HepG2 (cell line): ENCODE results near the gene KDM3B. TPM values are rescaled to one million over a fixed set of nuclear protein-coding genes. Genes with fewer than 3 reads are reported as not detected.

Experiments used
- ATF1 ChIP-seq: IDR thresholded peaks from 2 replicates; pipeline ENCODE4 v1.6.1; 2016; ENCODE audit warnings: mild to moderate bottlenecking, control low read depth
- HDAC2 ChIP-seq: sonication (generic); formaldehyde crosslinking; IDR thresholded peaks from 2 replicates; pipeline ENCODE4 v1.4.0; 2020; ENCODE audit warnings: missing genetic modification reagents
- KDM4B ChIP-seq: sonication (generic); formaldehyde crosslinking; IDR thresholded peaks from 2 replicates; pipeline ENCODE4 v1.4.0; 2020; ENCODE audit warnings: missing genetic modification reagents
- MAFG ChIP-seq: sonication (generic); formaldehyde crosslinking; IDR thresholded peaks from 2 replicates; pipeline ENCODE4 v1.5.1; 2020; ENCODE audit warnings: mild to moderate bottlenecking, missing genetic modification reagents
- MTA3 ChIP-seq: sonication (generic); formaldehyde crosslinking; IDR thresholded peaks from 2 replicates; pipeline ENCODE4 v1.4.0; 2020; ENCODE audit warnings: missing genetic modification reagents
- NCOA2 ChIP-seq: sonication (generic); formaldehyde crosslinking; IDR thresholded peaks from 2 replicates; pipeline ENCODE4 v1.8.0; 2022; ENCODE audit warnings: inconsistent platforms
- ONECUT2 ChIP-seq: sonication (generic); formaldehyde crosslinking; IDR thresholded peaks from 2 replicates; pipeline ENCODE4 v1.4.0; 2020; ENCODE audit warnings: missing genetic modification reagents
- REL ChIP-seq: sonication (generic); formaldehyde crosslinking; conservative IDR thresholded peaks from 2 replicates; pipeline ENCODE4 v1.8.0; 2022; ENCODE audit warnings: mild to moderate bottlenecking, missing genetic modification reagents, moderate library complexity
- ZNF121 ChIP-seq: sonication (generic); formaldehyde crosslinking; IDR thresholded peaks from 2 replicates; pipeline ENCODE4 v1.5.0; 2020; ENCODE audit warnings: mild to moderate bottlenecking, missing genetic modification reagents
- ZNF260 ChIP-seq: sonication (generic); formaldehyde crosslinking; IDR thresholded peaks from 2 replicates; pipeline ENCODE4 v1.4.0; 2020; ENCODE audit warnings: missing genetic modification reagents, low read depth, mild to moderate bottlenecking, borderline replicate concordance
- ZNF430 ChIP-seq: sonication (generic); formaldehyde crosslinking; IDR thresholded peaks from 2 replicates; pipeline ENCODE4 v1.9.0; 2021; ENCODE audit warnings: mild to moderate bottlenecking, missing genetic modification reagents
- ZNF547 ChIP-seq: sonication (generic); formaldehyde crosslinking; IDR thresholded peaks from 2 replicates; pipeline ENCODE4 v1.5.1; 2020; ENCODE audit warnings: mild to moderate bottlenecking, missing genetic modification reagents
- ZNF550 ChIP-seq: sonication (generic); formaldehyde crosslinking; IDR thresholded peaks from 2 replicates; pipeline ENCODE4 v1.4.0; 2020; ENCODE audit warnings: mild to moderate bottlenecking, missing genetic modification reagents, borderline replicate concordance
- polyA plus RNA-seq, 8 experiments: library from polyadenylated mRNA; depleted of rRNA in 3 of 8; stranded (reverse) in 7 of 8; unstranded in 1 of 8; fragments of >200 nt; fragmentation: Illumina TruSeq in 4 of 8; extraction: Trizol in 4 of 8; gene quantifications; 2 replicates each; pipeline versions ENCODE4 v1.2.1 to v1.2.3, GENCODE V29; 2011 to 2016; ENCODE audit warnings: low read depth in 4 of 8, missing spikeins in 1 of 8, mixed read lengths in 1 of 8; ENCODE audit not compliant: insufficient read depth in 1 of 8
- total RNA-seq, 5 experiments: library from RNA; depleted of rRNA; stranded (reverse); fragments of >200 nt; fragmentation: Illumina TruSeq; extraction: Trizol; gene quantifications; 2 replicates each; pipeline ENCODE4 v1.2.3, GENCODE V29; 2016; ENCODE audit warnings: low read depth in 1 of 5
- TF ChIP-seq, protein P1 (sequence below), 2 experiments: sonication (generic) in 1 of 2; formaldehyde crosslinking in 1 of 2; IDR thresholded peaks; 2 replicates each; pipeline versions ENCODE4 v1.4.0 to v1.6.1; 2018 to 2020; ENCODE audit warnings: missing genetic modification reagents in 2 of 2, borderline replicate concordance in 1 of 2, low read depth in 1 of 2, mild to moderate bottlenecking in 1 of 2, missing biosample characterization in 1 of 2
- TF ChIP-seq, protein P2 (sequence below): conservative IDR thresholded peaks from 2 replicates; pipeline ENCODE4 v1.6.1; 2018; ENCODE audit warnings: missing genetic modification reagents
- TF ChIP-seq, protein P3 (sequence below): sonication (generic); formaldehyde crosslinking; IDR thresholded peaks from 2 replicates; pipeline ENCODE4 v1.5.0; 2020; ENCODE audit warnings: mild to moderate bottlenecking, missing genetic modification reagents, borderline replicate concordance

KDM3B gene
- total and polyA plus RNA-seq, 2 of the 13 experiments (the other 11 are each of a cell fraction or from before 2014, with no cell fraction given): 19.7 to 34.3 TPM

DNA sequence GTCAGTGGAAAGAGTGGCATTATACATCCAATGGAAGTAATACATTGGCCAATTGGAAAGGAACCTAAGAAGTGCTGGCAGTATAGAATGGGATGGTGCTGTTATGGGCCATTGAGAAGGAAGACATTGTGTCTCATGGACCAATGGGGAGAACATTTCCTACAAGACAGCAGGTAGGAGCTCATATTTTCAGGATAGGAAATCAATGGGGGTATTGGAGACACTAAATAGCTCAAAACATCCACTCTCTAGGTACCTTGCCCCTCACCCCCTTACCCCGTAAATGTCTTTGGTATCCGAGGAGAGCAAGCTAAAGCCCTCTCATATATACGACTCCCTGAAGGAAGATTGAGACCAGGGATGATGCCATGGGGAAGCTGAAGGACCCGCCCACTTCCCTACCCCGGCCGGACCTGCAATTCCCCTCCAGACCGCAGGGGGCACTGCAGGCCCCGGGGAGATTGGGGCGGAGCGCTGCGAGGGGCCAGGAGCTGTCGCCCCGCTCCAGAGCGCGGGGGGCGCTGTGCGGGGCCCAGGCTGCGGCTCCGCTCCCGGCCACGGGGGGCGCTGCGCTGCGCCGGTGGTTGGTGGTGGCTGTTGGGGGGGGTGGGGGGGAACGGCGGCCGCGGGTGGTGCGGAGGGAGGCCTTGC, at the start of gene KDM3B (continued):
- no peak for TF ChIP-seq ZNF547 (CRISPR knock-in tag)
- no peak for TF ChIP-seq ZNF121
- TF ChIP-seq, protein P1, sequence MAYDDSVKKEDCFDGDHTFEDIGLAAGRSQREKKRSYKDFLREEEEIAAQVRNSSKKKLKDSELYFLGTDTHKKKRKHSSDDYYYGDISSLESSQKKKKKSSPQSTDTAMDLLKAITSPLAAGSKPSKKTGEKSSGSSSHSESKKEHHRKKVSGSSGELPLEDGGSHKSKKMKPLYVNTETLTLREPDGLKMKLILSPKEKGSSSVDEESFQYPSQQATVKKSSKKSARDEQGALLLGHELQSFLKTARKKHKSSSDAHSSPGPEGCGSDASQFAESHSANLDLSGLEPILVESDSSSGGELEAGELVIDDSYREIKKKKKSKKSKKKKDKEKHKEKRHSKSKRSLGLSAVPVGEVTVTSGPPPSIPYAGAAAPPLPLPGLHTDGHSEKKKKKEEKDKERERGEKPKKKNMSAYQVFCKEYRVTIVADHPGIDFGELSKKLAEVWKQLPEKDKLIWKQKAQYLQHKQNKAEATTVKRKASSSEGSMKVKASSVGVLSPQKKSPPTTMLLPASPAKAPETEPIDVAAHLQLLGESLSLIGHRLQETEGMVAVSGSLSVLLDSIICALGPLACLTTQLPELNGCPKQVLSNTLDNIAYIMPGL (CRISPR knock-in tag; IDR thresholded peaks at IDR 0.05; ENCODE audit: borderline replicate concordance in 1 of 2, low read depth in 1 of 2): peak; percentile 88 to 99
- TF ChIP-seq, protein P2, sequence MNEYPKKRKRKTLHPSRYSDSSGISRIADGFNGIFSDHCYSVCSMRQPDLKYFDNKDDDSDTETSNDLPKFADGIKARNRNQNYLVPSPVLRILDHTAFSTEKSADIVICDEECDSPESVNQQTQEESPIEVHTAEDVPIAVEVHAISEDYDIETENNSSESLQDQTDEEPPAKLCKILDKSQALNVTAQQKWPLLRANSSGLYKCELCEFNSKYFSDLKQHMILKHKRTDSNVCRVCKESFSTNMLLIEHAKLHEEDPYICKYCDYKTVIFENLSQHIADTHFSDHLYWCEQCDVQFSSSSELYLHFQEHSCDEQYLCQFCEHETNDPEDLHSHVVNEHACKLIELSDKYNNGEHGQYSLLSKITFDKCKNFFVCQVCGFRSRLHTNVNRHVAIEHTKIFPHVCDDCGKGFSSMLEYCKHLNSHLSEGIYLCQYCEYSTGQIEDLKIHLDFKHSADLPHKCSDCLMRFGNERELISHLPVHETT (CRISPR knock-in tag): peak; percentile 67; the same call in 1 of the 2 replicates
- no peak for TF ChIP-seq ATF1 (CRISPR knock-in tag)
- no peak for TF ChIP-seq KDM4B
- TF ChIP-seq, protein P3, sequence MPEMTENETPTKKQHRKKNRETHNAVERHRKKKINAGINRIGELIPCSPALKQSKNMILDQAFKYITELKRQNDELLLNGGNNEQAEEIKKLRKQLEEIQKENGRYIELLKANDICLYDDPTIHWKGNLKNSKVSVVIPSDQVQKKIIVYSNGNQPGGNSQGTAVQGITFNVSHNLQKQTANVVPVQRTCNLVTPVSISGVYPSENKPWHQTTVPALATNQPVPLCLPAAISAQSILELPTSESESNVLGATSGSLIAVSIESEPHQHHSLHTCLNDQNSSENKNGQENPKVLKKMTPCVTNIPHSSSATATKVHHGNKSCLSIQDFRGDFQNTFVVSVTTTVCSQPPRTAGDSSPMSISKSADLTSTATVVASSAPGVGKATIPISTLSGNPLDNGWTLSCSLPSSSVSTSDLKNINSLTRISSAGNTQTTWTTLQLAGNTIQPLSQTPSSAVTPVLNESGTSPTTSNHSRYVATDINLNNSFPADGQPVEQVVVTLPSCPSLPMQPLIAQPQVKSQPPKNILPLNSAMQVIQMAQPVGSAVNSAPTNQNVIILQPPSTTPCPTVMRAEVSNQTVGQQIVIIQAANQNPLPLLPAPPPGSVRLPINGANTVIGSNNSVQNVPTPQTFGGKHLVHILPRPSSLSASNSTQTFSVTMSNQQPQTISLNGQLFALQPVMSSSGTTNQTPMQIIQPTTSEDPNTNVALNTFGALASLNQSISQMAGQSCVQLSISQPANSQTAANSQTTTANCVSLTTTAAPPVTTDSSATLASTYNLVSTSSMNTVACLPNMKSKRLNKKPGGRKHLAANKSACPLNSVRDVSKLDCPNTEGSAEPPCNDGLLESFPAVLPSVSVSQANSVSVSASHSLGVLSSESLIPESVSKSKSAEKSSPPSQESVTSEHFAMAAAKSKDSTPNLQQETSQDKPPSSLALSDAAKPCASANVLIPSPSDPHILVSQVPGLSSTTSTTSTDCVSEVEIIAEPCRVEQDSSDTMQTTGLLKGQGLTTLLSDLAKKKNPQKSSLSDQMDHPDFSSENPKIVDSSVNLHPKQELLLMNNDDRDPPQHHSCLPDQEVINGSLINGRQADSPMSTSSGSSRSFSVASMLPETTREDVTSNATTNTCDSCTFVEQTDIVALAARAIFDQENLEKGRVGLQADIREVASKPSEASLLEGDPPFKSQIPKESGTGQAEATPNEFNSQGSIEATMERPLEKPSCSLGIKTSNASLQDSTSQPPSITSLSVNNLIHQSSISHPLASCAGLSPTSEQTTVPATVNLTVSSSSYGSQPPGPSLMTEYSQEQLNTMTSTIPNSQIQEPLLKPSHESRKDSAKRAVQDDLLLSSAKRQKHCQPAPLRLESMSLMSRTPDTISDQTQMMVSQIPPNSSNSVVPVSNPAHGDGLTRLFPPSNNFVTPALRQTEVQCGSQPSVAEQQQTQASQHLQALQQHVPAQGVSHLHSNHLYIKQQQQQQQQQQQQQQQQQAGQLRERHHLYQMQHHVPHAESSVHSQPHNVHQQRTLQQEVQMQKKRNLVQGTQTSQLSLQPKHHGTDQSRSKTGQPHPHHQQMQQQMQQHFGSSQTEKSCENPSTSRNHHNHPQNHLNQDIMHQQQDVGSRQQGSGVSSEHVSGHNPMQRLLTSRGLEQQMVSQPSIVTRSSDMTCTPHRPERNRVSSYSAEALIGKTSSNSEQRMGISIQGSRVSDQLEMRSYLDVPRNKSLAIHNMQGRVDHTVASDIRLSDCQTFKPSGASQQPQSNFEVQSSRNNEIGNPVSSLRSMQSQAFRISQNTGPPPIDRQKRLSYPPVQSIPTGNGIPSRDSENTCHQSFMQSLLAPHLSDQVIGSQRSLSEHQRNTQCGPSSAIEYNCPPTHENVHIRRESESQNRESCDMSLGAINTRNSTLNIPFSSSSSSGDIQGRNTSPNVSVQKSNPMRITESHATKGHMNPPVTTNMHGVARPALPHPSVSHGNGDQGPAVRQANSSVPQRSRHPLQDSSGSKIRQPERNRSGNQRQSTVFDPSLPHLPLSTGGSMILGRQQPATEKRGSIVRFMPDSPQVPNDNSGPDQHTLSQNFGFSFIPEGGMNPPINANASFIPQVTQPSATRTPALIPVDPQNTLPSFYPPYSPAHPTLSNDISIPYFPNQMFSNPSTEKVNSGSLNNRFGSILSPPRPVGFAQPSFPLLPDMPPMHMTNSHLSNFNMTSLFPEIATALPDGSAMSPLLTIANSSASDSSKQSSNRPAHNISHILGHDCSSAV (CRISPR knock-in tag): no peak
- TF ChIP-seq ZNF430: no peak
- TF ChIP-seq HDAC2: no peak; the same call in 1 of the 2 replicates
- TF ChIP-seq NCOA2 (CRISPR knock-in tag): peak; percentile 38; the same call in 1 of the 2 replicates
- no peak for TF ChIP-seq MTA3
- TF ChIP-seq ONECUT2 (CRISPR knock-in tag): no peak
- TF ChIP-seq ZNF260 (CRISPR knock-in tag): no peak
- TF ChIP-seq MAFG (CRISPR knock-in tag): no peak
- TF ChIP-seq ZNF550 (CRISPR knock-in tag): no peak
- TF ChIP-seq REL (CRISPR knock-in tag): no peak
